GM12872 (cell line): ENCODE measurements around the gene RIBC2.

ENCODE experiments used
- TF ChIP-seq, protein P1 (sequence below): IDR thresholded peaks from 3 replicates; pipeline ENCODE4 v1.5.1; 2011; ENCODE audit warnings: low read depth, mild to moderate bottlenecking, low read length, moderate library complexity; ENCODE audit not compliant: insufficient read depth

RIBC2 gene

GRCh38 chr22:45430871-45431270 is 17.4 kb downstream of the RIBC2 start:
- TF ChIP-seq, protein P1, sequence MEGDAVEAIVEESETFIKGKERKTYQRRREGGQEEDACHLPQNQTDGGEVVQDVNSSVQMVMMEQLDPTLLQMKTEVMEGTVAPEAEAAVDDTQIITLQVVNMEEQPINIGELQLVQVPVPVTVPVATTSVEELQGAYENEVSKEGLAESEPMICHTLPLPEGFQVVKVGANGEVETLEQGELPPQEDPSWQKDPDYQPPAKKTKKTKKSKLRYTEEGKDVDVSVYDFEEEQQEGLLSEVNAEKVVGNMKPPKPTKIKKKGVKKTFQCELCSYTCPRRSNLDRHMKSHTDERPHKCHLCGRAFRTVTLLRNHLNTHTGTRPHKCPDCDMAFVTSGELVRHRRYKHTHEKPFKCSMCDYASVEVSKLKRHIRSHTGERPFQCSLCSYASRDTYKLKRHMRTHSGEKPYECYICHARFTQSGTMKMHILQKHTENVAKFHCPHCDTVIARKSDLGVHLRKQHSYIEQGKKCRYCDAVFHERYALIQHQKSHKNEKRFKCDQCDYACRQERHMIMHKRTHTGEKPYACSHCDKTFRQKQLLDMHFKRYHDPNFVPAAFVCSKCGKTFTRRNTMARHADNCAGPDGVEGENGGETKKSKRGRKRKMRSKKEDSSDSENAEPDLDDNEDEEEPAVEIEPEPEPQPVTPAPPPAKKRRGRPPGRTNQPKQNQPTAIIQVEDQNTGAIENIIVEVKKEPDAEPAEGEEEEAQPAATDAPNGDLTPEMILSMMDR, result no peak

- TF ChIP-seq, protein P1, result no peak
Observed at GRCh38 chr22:45434981-45435380, 21.5 kb downstream of the RIBC2 start.

GRCh38 chr22:45435544-45436139 is 22.1 kb downstream of the RIBC2 start:
- TF ChIP-seq, protein P1, result peak; percentile 98

- TF ChIP-seq, protein P1, result 0 out of 3 replicates have a peak, but pooled peaks have one; percentile 12
Observed at GRCh38 chr22:45436871-45437517, 23.5 kb downstream of the RIBC2 start.

GRCh38 chr22:45438336-45438735 is 24.8 kb downstream of the RIBC2 start:
- TF ChIP-seq, protein P1, result no peak

DNA sequence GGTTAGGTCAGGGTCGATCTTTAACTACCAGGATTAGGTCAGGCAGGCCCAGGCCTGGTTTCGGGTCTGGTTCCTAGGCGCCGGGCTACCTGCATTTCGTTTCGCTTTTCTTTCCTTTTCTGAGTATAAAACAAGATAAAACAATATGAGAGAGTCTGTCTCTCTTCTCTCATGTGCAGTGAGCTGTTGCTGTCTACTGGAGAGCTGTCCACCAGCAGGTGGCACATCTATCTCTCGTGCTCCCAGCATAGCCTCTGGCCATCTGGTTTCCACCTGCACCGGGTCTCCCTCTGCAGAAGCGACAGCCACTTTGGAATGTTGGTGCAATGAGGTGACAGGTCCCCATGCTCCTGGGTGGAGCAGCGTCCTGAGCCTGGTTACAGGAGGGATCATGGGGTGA is 27.6 kb downstream of the RIBC2 start:
- TF ChIP-seq, protein P1, result peak; percentile 64

- TF ChIP-seq, protein P1, result no peak
Observed at GRCh38 chr22:45442116-45442515, 28.6 kb downstream of the RIBC2 start.
